ENCODE measurements around the gene PEPD. TPM values are rescaled to one million over a fixed set of nuclear protein-coding genes. Genes with fewer than 3 reads are reported as not detected.

Gene PEPD
- total and polyA plus RNA-seq, 2 donors (not counting 3 experiments of a cell fraction or from before 2014, with no cell fraction given): 73.7 to 126 TPM

GRCh38 chr19:33456076-33456844 is 65.3 kb downstream of the PEPD start:
- BruUV-seq (replicated peaks): no TSS peak
- Histone ChIP-seq H3K9ac (replicated peaks; ENCODE audit: extremely low read depth, insufficient read depth, low read length) (no peak overlapping the region), H4K20me1 (replicated peaks; ENCODE audit: control insufficient read depth, extremely low read depth, insufficient read depth, low read length) (no peaks in the 10 kb centered on the region), H3K9me1 (replicated peaks; ENCODE audit: control insufficient read depth, extremely low read depth, insufficient read depth, low read length) (no peaks in the 10 kb centered on the region), H3K9me3 (replicated peaks; ENCODE audit: control insufficient read depth, insufficient read depth, low read length) (no peaks in the 10 kb centered on the region), H2AFZ (ENCODE audit: low read depth, low read length) (no peak overlapping the region), H3K36me3 (ENCODE audit: control insufficient read depth in 2 of 2, extremely low read depth in 1 of 2, insufficient read depth in 2 of 2, low read length in 2 of 2) (no peaks in the 10 kb centered on the region), H3K79me2 (ENCODE audit: control insufficient read depth, insufficient read depth, low read length) (no peaks in the 10 kb centered on the region), H3K27ac (ENCODE audit: insufficient read depth, low read depth, low read length) (no peak overlapping the region), H3K4me2 (ENCODE audit: insufficient read depth, low read length) (no peak overlapping the region), H3K4me1 (ENCODE audit: control insufficient read depth, extremely low read depth, insufficient read depth, low read length) (no peaks in the 10 kb centered on the region), H3K4me3 (replicated peaks in 1 of 3; ENCODE audit: insufficient read depth in 1 of 3, low read depth in 1 of 3, low read length in 3 of 3) (no peak overlapping the region), H3K27me3 (ENCODE audit: control insufficient read depth in 2 of 2, insufficient read depth in 2 of 2, low read length in 2 of 2) (no peaks in the 10 kb centered on the region)
- CTCF ChIA-PET: interaction anchor here (1.2 to 1.6 kb wide), 2 partner anchors 10 to 26 kb away, joined by 3 to 4 read pairs; no protein-coding TSS in a partner anchor
- no peak for TF ChIP-seq CTCF (IDR thresholded peaks at IDR 0.05; ENCODE audit: extremely low read depth in 1 of 2, insufficient read depth in 1 of 2, low read depth in 1 of 2, low read length in 2 of 2)
- no peak for TF ChIP-seq JUN (IDR thresholded peaks at IDR 0.05; ENCODE audit: borderline replicate concordance, insufficient read depth, insufficient read length, low read depth)
- TF ChIP-seq, protein P1, sequence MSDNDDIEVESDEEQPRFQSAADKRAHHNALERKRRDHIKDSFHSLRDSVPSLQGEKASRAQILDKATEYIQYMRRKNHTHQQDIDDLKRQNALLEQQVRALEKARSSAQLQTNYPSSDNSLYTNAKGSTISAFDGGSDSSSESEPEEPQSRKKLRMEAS (IDR thresholded peaks at IDR 0.05; ENCODE audit: insufficient read depth, insufficient read length): no peak
- no peak for TF ChIP-seq POLR2AphosphoS5 (IDR thresholded peaks at IDR 0.05; ENCODE audit: insufficient read depth, low read depth, low read length)
- TF ChIP-seq GATA2 (IDR thresholded peaks at IDR 0.05; ENCODE audit: insufficient read depth, insufficient read length, low read depth, low read length): no peak
- dilution Hi-C loops (cut with MboI; ENCODE audit: extremely low pct_ligation_motif_present, low sequenced_read_pairs) (no loop called here), intact Hi-C loops (cut with micrococcal nuclease) (no loop called here)
- DNase-seq (ENCODE audit: low read depth, low spot score) (no peak), FAIRE-seq (no peak)
- POLR2A ChIA-PET: no interaction called here
